Umbilical cord (tissue), 2 donors: Measurements from ENCODE around the gene PTGR1. TPM values are rescaled to one million over a fixed set of nuclear protein-coding genes. Genes with fewer than 3 reads are reported as not detected.
A peak's percentile ranks its signal among the peaks of the same experiment; 100 is the strongest.
"Not testable (repeated sequence)": the region's sequence is repeated elsewhere in the genome, so short reads cannot be mapped to it uniquely, and the experiment has no call there.

Experiments
- DNase-seq: peaks from one replicate; pipeline ENCODE4 v3.0.0-alpha.2; 2015; ENCODE audit warnings: low spot score
- total RNA-seq: library from RNA; depleted of rRNA; stranded (reverse); fragments of >200 nt; gene quantifications from one replicate; pipeline ENCODE4 v1.2.3, GENCODE V29; 2014; ENCODE audit warnings: low replicate concordance; ENCODE audit not compliant: insufficient read depth

The PTGR1 gene
- total RNA-seq, 1 donor from 2014 or later: 21.7 TPM

DNA sequence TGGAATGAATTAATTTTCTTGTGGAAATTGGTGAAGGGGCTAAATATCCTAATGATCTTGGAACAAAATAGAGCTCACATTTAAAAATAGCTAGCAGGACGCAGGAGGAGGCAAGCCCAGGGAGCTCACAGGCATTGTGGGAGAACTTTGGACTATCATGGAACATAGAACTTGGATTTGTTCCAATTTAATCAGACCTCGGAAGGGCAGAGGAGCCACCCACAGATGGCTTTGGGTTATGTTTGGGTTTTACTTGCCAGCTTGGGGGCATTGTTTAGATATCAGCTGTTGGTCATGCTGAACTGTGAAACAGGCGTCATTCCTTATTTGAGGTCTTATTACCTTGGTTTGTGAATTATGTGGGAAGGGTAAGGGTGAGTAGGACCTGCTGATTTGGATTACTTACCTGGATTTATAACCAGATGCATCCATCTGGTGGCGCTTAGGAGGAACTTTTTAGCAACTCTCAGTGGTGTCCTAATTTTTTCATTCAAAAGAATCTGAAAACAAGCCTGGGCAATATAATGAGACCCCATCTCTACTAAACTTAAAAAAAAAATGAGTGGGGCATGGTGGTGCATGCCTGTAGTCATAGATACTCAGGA, 14.1 kb upstream of the PTGR1 start:
- no peak for DNase-seq

DNA sequence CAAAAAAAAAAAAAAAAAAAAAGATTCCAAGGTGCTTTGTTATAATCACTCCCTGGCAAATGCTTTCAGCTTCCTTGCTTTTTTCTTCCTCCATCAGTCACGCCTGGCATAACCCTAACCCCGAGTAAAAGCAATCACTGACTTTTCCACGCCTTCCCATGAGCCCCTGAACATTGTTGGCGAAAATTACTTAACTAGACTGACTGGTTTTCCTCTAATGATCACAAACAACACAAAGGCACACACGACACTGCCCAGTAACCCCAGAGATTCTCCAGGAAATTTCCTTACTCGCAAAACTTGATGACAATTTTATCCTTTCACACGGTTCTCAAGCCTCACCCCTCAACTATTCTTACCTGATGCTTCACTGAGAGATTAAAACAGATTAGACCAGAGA, 11.4 kb upstream of the PTGR1 start:
- DNase-seq: no peak

DNA sequence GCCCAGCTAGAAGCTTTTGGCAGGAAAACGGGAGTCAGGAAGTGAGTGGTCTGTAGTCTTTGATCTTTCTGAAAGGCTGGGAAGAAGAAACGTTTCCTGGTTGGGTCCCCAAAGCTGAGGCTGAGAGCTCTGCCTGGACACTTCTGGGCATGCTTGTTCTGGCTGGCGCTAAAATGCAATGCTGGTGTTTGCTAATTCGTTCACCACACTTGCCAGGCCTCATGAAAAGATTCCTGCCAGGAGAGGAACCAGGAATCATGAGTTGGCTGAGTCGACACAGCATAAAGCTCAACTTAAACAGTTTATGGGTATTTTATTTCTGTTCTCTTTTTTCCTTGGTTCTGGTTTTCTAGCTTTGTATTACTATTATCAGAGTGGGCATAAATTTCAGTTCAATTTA, 10.7 kb upstream of the PTGR1 start:
- DNase-seq: no peak

DNA sequence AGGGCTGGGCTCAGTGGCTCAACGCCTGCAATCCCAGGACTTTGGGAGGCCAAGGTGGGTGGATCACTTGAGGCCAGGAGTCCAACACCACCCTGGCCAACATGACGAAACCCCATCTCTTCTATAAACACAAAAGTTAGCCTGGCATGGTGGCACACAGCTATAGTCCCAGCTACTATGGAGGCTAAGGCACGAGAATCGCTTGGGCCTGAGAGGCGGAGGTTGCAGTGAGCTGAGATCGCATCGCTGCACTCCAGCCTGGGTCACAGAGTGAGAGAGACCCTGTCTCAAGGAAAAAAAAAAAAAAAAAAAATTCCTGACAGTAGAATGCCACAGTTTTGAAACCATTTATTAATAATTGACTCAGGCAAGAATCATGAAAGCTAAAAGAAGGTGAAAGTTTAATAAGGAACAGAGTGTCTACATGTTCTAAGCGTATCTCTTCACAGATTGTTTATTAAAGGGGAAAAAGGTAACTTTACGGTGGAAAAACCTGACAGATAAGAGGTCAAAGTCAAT, 5.7 kb upstream of the PTGR1 start:
- DNase-seq: no peak

DNA sequence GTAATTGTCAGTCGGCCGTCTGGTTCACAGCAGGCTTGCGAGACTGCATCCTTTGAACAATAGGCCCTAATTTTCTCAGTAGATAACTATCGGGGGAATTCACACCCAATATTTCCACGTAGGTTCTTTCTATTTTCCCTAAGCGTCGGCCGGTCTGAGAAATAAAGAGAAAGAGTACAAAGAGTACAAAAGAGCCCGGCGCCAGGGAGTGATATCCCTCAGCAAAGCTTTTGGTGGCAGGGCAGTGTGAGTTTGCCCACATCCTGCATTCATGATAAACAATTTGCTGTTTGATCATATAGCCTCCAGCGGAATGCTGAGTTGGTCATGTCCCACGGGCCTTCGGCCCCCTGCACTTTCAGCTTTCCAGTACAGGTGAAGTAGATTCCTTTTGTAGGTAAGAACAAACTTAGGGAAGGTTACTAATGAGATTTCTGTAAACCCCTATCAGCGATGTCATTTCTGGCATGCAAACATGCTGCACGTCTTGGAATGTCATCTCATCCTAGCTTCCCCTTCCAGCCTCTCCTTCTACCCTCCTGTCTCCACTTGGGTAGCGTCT, 4.7 kb upstream of the PTGR1 start:
- no peak for DNase-seq

DNA sequence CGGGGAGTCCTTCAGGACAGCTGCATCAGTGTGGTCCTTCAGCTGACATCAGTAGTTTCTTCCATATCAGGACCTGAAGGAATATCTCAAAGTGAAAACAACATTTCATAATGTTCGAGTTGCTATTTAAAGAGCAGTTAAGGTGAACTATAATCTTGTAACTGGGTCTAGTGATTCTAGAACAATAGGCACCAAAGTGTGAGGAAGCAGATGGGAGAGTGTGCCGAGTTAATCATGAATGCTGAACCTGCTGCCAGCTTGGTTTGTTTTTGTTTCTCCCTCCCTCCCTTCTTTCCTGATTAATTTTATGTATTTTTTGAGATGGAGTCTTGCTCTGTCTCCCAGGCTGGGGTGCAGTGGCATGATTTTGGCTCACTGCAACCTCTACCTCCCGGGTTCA, 3.6 kb upstream of the PTGR1 start:
- DNase-seq: no peak

DNA sequence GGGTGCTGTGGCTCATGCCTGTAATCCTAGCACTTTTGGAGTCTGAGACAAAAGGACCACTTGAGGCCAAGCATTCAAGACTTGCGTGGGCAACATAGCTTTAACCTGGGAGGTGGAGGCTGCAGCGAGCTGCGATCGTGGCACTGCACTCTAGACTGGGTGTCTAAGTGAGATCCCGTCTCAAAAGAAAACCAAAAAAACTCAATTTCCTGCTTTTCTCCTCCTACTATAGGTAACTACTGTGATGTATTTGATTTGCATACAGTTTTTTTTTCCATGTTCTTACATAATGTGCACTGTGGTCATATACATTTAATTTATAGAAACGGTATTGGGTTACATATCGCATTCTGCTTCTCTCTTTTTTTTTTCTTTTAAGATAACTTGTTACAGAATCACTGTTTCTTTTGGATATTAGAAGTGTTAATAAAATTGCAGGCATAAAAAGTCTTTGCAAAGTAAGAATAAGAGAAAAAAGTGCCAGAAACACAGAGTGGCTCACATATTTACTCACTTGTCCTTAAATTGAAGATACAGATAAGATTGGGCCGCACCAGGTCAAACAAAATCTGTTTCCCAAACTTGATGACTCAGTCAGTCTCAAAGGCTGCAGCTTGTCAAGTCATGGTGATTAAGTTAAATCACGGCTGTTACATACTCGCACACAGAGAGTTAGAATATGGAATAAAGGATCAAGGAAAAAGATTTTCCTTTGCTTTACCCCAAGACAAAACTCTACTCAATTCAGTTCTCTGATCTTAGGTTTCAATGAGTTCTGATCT, 2.0 kb upstream of the PTGR1 start:
- DNase-seq: peak; percentile 79

DNA sequence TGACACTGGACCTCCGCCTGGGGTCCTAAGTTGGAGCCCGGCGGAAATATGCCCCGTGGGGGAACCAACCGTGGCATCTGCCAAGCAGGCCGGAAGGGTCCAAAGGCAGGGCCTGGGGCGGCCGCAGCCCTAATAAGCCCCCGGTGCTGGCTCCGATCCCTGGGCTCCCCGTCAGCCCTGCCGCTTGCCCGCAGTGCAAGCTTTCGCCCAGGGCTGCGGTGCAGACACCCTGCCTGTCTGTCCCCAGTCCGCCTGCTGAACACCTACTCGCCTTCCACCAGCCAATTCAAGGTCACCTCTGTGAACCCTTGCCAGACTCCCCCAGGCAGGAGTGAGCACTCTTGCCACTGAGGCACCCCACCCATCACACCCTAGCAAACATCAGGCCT, 502 bp upstream of the PTGR1 start:
- no peak for DNase-seq

DNA sequence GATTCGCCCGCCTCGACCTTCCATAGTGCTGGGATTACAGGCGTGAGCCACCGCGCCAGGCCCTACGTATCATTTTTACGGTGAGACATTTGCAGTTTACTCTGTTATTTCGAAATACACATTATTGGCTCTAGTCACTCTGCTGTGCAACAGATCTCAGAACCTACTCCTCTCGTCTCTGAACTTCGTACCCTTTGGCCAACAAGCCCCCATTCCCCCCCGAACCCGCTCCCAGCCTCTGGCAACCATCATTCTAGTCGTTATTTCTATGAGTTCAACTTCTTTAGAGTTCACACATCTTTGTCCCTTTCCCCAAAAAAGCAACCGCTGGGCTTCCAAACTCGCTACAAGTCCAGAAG, 735 bp downstream of the PTGR1 start:
- peak; percentile 37 for DNase-seq

DNA sequence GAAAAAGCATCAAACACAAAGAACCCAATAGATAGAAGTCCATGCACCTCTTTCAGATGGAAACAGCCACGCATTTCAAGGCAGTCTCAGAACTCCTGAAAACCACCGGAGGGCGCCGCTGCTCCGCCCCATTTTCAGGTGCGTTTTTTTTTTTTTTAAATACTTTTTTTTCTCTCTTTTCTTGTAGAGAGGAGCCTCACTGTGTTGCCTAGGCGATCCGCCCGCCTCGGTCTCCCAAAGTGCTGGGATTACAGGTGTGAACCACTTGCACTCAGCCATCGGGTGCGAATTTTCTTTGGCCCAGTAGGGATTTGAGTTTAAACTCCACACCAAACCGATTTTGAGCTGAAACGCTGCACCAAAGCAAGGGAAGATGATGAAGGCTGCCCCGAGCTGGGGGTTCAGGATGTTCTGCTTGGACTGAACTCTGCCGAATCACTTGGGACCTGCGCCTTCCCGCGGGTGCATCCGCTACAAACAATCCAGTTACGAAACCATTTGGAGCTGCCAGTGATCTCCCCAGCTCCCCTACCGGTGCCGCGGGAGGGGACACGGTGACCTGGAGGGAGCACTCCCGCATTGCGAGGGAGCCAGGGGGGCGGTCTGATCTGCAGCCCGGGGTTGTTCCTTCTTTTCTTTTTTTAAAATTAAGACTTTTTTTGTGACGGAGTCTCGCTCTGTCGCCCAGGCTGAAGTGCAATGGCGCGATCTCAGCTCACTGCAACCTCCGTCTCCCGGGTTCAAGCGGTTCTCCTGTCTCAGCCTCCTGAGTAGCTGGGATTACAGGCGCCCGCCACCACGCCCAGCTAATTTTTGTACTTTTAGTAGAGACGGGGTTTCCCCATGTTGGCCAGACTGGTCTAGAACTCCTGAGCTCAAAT, 1.4 kb downstream of the PTGR1 start:
- peak; percentile 58 for DNase-seq

DNA sequence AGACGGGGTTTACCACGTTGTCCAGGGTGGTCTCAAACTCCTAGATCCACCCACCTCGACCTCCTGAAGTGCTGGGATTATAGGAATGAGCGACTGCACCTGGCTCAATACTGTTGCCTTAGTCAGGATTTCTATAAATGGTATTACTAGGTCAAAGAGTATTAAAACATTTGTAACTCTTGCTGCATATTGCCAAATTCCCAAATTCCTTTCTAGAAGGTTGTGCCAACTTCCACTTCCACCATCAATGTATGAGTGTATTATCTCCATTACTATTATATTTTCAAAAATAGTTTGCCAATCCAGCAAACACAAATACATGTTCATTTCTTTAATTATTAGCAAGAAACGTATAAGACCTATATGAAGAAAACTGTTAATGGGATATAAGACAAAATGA, 10.6 kb downstream of the PTGR1 start:
- no peak for DNase-seq

DNA sequence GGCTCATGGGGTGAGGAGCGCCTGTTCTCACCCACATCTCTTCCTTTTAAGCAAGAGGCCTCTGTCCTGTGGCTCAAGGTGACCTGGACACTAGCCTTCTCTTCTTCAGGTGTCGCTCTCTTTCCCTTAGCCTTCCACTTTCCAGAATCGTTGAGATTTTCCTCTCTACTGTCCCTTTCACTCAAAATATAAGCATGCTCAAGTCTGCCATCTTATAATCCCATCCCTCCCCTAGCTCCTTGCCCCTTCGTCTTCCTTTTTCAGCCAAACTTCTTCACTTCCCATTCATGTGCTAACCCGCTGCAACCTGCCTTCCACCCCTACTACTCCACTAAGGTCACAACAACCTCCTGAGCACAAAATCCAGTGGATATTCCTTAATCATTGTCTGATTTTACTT, 13.1 kb downstream of the PTGR1 start:
- DNase-seq: no peak

DNA sequence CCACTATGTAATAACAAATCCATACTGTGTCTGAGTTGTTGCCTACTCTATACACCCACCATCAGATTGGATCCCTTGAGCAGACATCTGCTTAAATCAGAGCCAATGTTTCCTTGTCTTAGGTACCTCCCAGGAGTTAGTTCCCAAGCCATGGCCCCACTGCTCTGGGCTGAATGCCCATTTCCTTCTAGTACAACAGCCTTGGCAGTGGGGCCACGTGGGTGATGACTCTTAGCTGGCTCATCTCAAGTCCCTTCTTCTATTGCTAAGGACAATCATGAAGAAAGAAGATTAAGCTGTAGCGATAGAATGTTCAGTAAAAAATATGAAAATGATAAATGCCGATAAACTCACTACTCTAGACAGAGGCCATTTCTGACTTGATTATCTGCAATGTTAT, 16.6 kb downstream of the PTGR1 start:
- DNase-seq: no peak

DNA sequence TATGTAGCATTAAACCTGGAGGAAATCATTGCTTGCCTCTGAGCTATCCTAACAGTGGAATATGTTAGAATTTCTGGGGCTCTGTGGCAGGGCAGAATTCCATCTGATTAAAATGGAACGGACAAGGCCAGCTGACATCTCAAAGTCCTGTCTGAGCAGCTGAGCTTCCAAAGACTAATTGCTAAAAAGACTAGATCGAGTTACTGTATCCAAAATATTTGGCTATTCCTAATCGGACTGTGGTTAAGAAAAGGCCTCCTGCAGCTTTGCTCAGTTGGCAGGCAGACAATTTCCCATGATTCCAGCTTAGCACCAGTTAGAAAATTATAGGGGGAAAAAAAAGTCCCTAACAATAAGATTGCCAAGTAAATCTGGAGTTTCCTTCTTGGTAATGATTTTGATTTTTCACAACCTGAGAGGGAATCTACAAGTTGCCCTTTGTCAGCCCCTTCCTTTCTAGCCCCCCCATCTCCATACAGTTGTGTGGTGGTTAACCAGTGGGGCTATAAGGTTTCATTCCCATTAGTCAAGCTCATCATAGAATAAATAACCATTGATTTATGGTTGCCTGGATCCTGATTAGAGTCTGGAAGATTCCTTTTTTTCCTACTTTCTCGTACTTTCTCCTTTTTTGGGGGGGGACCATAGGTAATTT, 26.4 kb downstream of the PTGR1 start:
- no peak for DNase-seq

DNA sequence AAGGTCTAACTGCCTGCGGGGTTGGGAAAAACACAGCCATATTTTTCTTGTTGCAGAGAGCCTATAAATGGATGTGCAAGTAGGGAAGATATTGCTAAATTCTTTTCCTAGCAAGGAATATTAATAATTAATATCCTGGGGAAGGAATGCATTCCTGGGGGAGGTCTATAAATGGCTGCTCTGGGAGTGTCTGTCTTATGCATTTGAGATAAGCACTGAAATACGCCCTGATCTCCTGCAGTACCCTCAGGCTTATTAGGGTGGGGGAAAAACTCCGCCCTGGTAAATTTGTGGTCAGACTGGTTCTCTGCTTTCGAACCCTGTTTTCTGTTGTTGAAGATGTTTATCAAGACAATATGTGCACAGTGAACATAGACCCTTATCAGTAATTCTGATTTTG, 31.3 kb downstream of the PTGR1 start:
- not testable (repeated sequence) for DNase-seq

DNA sequence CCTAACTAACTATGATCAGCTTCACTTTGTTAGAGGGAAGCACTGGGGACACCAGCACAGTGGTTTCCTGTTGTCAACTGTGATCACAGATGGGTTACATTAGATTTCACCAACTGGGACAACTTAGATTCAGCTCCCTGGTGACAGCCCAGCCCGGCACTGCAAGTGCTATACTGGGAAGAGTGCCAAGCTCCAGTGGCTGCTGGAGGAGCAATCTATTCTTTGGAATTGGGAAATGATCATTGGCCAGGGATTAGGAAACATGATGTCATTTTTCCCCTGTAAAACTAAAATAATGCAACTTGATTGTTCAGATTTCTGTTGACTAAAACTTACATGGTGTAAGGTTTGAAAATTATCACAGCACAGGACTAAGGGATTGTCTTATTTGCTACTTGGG, 33.2 kb downstream of the PTGR1 start:
- DNase-seq: no peak

DNA sequence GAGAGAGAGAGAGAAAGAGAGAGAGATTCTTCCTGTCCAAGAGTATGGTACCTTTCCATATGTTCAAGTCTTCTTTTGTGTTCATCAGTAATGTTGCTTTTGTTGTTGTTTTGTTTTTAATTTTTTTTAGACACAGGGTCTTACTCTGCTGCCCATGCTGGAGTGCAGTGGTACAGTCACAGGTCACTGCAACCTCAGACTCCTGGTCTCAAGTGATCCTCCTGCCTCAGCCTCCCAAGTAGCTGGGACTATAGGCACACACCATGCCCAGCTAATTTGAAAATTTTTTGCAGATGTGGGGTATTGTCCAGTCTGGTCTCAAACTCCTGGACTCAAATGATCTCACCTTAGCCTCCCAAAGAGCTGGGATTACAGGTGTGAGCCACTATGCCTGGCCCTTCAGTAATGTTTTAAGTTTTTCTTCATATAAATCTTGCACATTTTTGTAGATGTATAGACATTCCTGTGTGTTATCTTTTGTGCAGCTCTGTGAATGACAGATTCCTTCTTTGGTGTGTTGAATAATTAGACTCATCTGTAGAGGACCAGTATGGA, 38.2 kb downstream of the PTGR1 start:
- DNase-seq: no peak

DNA sequence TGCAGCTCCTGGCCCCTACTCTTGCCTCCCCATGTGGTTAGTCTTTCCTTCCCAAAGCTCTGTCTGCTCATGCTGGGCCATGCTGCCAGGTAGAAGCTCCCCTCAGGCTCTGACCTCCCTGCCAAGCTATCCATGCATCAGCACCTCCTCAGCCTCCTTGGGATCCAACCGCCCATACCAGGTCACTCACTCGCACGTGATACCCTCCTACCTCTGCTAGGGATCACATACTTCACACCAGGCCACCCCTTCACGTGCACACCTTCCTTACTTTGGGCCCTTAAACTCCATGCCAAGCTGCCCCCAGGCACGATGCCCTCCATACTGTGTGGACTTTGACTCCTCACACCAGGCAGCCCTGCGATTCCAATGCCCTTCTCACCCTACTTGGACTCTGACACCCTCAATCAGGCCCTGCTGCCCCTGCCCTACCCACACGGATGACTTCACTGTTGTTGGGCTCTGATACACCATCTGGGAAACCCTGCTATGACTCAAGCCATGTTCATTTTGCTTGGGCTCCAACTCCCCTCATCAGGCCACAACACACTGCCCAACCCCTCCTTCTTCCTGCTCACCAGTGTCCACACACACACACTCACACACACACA, 40.3 kb downstream of the PTGR1 start:
- no peak for DNase-seq

DNA sequence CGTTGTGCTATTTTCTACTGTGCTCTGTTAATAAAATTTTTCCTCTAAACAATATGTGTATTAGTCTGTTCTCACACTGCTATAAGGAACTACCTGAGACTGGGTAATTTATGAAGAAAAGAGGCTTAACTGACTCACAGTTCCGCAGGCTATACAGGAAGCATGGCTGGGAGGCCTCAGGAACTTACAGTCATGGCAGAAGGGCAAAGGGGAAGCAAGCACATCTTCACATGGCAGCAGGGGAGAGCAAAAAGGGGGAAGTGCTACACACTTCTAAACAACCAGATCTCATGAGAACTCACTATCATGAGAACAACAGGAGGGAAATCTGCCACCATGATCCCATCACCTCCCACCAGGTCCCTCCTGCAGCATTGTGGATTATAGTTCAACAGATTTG, 44.0 kb downstream of the PTGR1 start:
- not testable (repeated sequence) for DNase-seq

DNA sequence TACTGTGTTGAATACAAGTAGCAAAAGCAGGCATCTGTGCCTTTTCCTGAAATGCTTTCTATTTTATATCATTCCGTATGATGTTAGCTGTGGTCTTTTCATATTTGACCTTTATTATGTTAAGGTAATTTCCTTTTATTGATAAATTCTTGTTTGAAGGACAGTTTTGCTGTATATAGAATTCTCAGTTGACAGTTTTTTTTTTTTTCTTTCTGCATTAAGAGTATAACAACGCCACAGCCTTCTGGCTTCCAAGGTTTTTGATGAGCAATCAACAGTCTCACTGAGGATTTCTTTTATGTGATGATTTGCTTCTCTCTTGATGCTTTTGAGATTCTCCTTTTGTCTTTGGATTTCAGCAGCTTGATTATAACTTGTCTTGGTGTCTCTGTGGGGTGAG, 50.8 kb downstream of the PTGR1 start:
- DNase-seq: no peak
